Left ventricle myocardium inferior (tissue), 1 donor: Measurements from ENCODE around the gene GHRHR. TPM values are rescaled to one million over a fixed set of nuclear protein-coding genes. Genes with fewer than 3 reads are reported as not detected.

Source experiments
- DNase-seq: peaks from one replicate; pipeline ENCODE4 v3.0.0-alpha.2; 2020
- H3K27ac ChIP-seq: fragments of 200-600 bp; replicated peaks from 2 replicates; pipeline ENCODE4 v1.8.0; 2021
- H3K27me3 ChIP-seq: fragments of 200-600 bp; 2 replicates; pipeline ENCODE4 v1.8.0; 2021; ENCODE audit warnings: low read depth
- H3K36me3 ChIP-seq: fragments of 200-600 bp; 2 replicates; pipeline ENCODE4 v1.8.0; 2021
- H3K4me1 ChIP-seq: fragments of 200-600 bp; 2 replicates; pipeline ENCODE4 v1.8.0; 2021
- H3K4me3 ChIP-seq: fragments of 200-600 bp; 2 replicates; pipeline ENCODE4 v1.8.0; 2021; ENCODE audit warnings: mild to moderate bottlenecking, moderate library complexity
- H3K9me3 ChIP-seq: fragments of 200-600 bp; replicated peaks from 2 replicates; pipeline ENCODE4 v1.8.0; 2021
- intact Hi-C: fragments of 100-400 bp; cut with micrococcal nuclease; formaldehyde crosslinking; loops from one replicate; pipeline ENCODE4 v1.11.0; 2022
- total RNA-seq: library from RNA; stranded (reverse); fragmentation: NEBNext Ultra II Directional; extraction: Animal tissue kit (Norgen Biotek cat#: 25700); gene quantifications from one replicate; pipeline ENCODE4 v1.2.1, GENCODE V29; 2021
- TF ChIP-seq, protein P1 (sequence below): fragments of 200-600 bp; IDR thresholded peaks from 2 replicates; pipeline ENCODE4 v1.8.0; 2021; ENCODE audit warnings: antibody characterized with exemption, mild to moderate bottlenecking, borderline replicate concordance
- donor health status: DM: no; HTN: yes; CAD: no; lungs with severe emphysema.

Gene GHRHR
- total RNA-seq, 1 donor from 2014 or later: not detected

DNA sequence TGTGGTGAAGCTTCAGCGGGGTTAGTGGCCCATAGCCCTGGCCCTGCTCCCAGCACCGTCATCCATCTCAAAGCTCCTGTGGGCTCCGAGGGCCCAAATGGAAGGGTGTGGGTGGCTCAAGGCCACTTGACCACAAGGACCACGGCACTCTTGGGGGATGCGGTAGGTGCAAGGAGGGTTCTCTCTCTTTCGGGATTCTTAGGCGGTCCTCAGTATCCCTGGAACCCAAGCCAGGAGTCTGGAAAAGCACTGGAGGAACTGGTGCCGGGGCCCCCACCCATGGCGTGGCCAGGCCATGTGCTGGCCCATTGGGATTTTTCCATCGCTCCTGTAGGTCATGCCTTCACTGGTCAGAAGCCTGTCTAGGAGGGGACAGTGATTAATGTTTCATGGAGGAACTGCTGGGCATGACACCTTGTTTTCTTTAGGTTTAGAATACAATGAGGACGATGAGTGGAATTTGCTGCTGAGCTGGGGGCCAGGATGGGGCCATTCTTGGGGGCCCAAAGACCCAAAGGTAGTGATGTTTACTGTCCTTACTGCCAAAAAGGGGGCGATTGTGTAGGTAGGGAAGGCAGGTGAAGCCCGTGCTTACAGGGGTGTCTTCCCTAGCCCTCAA is 35.4 kb upstream of the GHRHR start:
- DNase-seq: no peak
- TF ChIP-seq, protein P1, sequence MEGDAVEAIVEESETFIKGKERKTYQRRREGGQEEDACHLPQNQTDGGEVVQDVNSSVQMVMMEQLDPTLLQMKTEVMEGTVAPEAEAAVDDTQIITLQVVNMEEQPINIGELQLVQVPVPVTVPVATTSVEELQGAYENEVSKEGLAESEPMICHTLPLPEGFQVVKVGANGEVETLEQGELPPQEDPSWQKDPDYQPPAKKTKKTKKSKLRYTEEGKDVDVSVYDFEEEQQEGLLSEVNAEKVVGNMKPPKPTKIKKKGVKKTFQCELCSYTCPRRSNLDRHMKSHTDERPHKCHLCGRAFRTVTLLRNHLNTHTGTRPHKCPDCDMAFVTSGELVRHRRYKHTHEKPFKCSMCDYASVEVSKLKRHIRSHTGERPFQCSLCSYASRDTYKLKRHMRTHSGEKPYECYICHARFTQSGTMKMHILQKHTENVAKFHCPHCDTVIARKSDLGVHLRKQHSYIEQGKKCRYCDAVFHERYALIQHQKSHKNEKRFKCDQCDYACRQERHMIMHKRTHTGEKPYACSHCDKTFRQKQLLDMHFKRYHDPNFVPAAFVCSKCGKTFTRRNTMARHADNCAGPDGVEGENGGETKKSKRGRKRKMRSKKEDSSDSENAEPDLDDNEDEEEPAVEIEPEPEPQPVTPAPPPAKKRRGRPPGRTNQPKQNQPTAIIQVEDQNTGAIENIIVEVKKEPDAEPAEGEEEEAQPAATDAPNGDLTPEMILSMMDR: no peak
- no peak overlapping the region for H3K27ac ChIP-seq
- no peak overlapping the region for H3K4me3 ChIP-seq
- H3K9me3 ChIP-seq: peaks cover 7% of the 10 kb centered on the region
- H3K27me3 ChIP-seq: no peaks in the 10 kb centered on the region
- intact Hi-C loops: no loop called here
- peaks cover 67% of the 10 kb centered on the region for H3K4me1 ChIP-seq
- H3K36me3 ChIP-seq: peaks cover 33% of the 10 kb centered on the region

DNA sequence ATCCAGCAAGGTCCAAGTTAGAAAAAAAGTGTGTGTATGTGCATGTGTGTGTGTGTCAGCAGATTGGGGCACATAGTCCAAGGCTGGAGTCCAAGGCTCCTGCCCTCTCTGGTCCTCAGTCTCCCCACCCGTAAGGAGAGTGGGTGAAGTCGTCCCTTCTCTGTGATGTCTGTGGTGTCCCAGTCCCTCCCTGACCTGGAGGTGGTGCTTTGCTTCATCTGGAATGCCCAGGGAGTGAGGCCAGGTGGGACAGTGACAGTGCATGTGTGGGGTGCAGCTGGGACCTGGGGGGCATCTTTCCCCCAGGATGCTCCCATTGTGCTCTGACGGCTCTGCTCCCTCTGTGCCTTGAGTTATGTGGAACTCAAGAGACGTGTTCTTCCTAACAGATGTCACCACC is 34.1 kb upstream of the GHRHR start:
- no peak overlapping the region for H3K27ac ChIP-seq
- H3K4me1 ChIP-seq: peaks cover 67% of the 10 kb centered on the region
- peaks cover 20% of the 10 kb centered on the region for H3K36me3 ChIP-seq
- no peak for DNase-seq
- no peaks in the 10 kb centered on the region for H3K27me3 ChIP-seq
- intact Hi-C loops: loop anchor here (10.0 kb wide), 1 partner anchor 115 kb away; no protein-coding TSS in a partner anchor
- peaks cover 7% of the 10 kb centered on the region for H3K9me3 ChIP-seq
- TF ChIP-seq, protein P1: no peak
- no peak overlapping the region for H3K4me3 ChIP-seq

DNA sequence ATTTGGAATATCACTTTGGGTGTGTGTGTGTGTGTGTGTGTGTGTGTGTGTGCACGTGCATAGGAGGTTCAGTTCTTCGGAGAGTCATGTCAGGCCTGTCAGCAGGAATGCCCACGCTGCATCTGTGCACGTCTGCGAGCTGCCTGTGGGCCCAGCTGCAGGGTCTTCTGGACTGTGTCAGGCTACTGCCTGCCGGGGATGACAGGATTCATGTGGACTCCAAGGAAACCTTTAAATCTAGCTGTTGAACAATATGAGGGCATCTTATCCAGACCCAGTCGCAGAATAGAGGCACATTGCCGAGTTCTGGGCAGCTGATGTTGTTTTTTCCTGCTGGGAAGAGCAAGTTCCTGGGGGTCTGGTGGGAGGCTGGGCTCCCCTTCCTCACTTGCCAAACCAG is 33.1 kb upstream of the GHRHR start:
- H3K27me3 ChIP-seq: no peaks in the 10 kb centered on the region
- peaks cover 70% of the 10 kb centered on the region for H3K4me1 ChIP-seq

DNA sequence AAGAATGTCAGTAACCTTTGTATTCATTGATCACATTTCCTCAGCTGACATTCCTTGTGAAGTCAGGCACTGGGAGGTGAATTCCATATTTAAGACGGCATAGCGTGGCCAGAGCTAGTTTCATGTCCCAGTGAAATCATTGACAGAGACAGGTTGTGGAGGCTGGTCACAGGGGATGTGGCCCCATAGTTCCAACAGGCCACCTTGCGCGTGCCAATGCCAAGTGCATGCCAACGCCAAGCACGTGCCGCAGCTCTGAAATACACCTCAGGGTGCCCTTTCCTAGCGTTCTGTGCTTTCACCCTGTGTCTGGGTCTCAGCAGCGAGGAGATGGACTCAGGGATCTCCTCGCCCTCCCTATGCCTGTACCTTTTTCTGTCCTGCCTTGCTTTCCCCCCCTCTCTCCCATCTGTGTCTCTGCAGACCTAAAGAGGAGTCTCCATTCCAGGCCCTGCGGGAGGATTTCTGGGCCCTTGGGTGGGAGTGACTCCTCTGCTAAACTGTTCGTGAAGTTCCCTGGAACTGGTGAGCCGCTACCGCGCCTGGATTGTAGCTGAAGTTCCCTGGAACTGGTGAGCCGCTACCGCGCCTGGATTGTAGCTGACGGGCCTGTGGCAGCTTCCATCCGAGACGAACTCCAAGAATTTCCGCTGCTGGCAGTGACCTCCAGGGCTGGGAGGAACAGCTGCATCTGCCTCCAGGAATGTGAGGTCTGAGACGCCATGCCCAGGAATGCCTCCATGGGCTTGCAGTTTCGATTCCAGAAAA is 32.4 kb upstream of the GHRHR start:
- peak; percentile 53 for DNase-seq
- Histone ChIP-seq H3K36me3 (peaks cover 5% of the 10 kb centered on the region), H3K4me3 (peak overlapping the region; percentile 17), H3K4me1 (peaks cover 62% of the 10 kb centered on the region), H3K9me3 (peaks cover 7% of the 10 kb centered on the region), H3K27me3 (no peaks in the 10 kb centered on the region), H3K27ac (peak overlapping the region; percentile 75)
- TF ChIP-seq, protein P1: no peak
- intact Hi-C loops: loop anchor here (10.0 kb wide), 1 partner anchor 117 kb away; no protein-coding TSS in a partner anchor

More for the DNA sequence above, 33.1 kb upstream of the GHRHR start:
- intact Hi-C loops: loop anchor here (10.0 kb wide), 1 partner anchor 116 kb away; no protein-coding TSS in a partner anchor
- H3K9me3 ChIP-seq: peaks cover 7% of the 10 kb centered on the region
- peaks cover 10% of the 10 kb centered on the region for H3K36me3 ChIP-seq
- H3K4me3 ChIP-seq: no peak overlapping the region
- peak; percentile 44 for DNase-seq
- H3K27ac ChIP-seq: peak overlapping the region; percentile 75
- TF ChIP-seq, protein P1: no peak

- peak overlapping the region; percentile 75 for H3K27ac ChIP-seq
- H3K4me3 ChIP-seq: no peak overlapping the region
- no peak for DNase-seq
- no peaks in the 10 kb centered on the region for H3K27me3 ChIP-seq
- H3K36me3 ChIP-seq: no peaks in the 10 kb centered on the region
- TF ChIP-seq, protein P1: no peak
- intact Hi-C loops: loop anchor here (10.0 kb wide), 1 partner anchor 117 kb away; no protein-coding TSS in a partner anchor
- peaks cover 4% of the 10 kb centered on the region for H3K9me3 ChIP-seq
- peaks cover 62% of the 10 kb centered on the region for H3K4me1 ChIP-seq
These were observed 31.7 kb upstream of the GHRHR start for GRCh38 chr7:30931929-30932540.
